Stimulated activated CD8-positive, alpha-beta memory T cell treated with anti-CD3 and anti-CD28 coated beads, Interleukin-15, amount 100 ng/mL, for 1 hour (primary cell): Measurements from ENCODE around the gene ORMDL2.
A peak's percentile ranks its signal among the peaks of the same experiment; 100 is the strongest.

Experiments used
- DNase-seq: peaks from one replicate; pipeline ENCODE4 v3.0.0-alpha.2; 2020; ENCODE audit warnings: low read depth

Gene ORMDL2

GRCh38 chr12:55817345-55818139, at the start of gene ORMDL2, which contains the start of gene SARNP:
Gene ORMDL2, plus strand, starts transcription at chr12:55818041. Its CDS starts 959 bp downstream, at chr12:55819000.
Gene SARNP, minus strand, starts transcription at chr12:55817724. Its CDS starts 23 bp downstream, at chr12:55817701.
- DNase-seq = peak; percentile 86

- DNase-seq = no peak
Observed at GRCh38 chr12:55771736-55772135, 46.1 kb upstream of the ORMDL2 start.

GRCh38 chr12:55777856-55778255, 40.0 kb upstream of the ORMDL2 start:
- DNase-seq = no peak

- DNase-seq = no peak
Observed at GRCh38 chr12:55780685-55781084, 37.2 kb upstream of the ORMDL2 start.

- DNase-seq = no peak
Observed at GRCh38 chr12:55788546-55788945, 29.3 kb upstream of the ORMDL2 start.

GRCh38 chr12:55789171-55789570, 28.7 kb upstream of the ORMDL2 start:
- DNase-seq = no peak

GRCh38 chr12:55789893-55790292, 27.9 kb upstream of the ORMDL2 start:
- no peak for DNase-seq

- DNase-seq = no peak
Observed at GRCh38 chr12:55795950-55796349, 21.9 kb upstream of the ORMDL2 start.

GRCh38 chr12:55797068-55797467, 20.8 kb upstream of the ORMDL2 start:
- DNase-seq = no peak

GRCh38 chr12:55797550-55797949, 20.3 kb upstream of the ORMDL2 start:
- no peak for DNase-seq

GRCh38 chr12:55806982-55807381, 10.9 kb upstream of the ORMDL2 start:
- no peak for DNase-seq

GRCh38 chr12:55809274-55809673, 8.6 kb upstream of the ORMDL2 start:
- no peak for DNase-seq

GRCh38 chr12:55812088-55812487, 5.8 kb upstream of the ORMDL2 start:
- DNase-seq = no peak

- DNase-seq = no peak
Observed at GRCh38 chr12:55814257-55814656, 3.6 kb upstream of the ORMDL2 start.

GRCh38 chr12:55815473-55815872, 2.4 kb upstream of the ORMDL2 start:
- no peak for DNase-seq

- DNase-seq = no peak
Observed at GRCh38 chr12:55816881-55817344, 928 bp upstream of the ORMDL2 start.

- DNase-seq = no peak
Observed at GRCh38 chr12:55818140-55818728, 393 bp downstream of the ORMDL2 start.

- DNase-seq = no peak
Observed at GRCh38 chr12:55818886-55819285, 1.0 kb downstream of the ORMDL2 start.

- DNase-seq = no peak
Observed at GRCh38 chr12:55820679-55821078, 2.8 kb downstream of the ORMDL2 start.

- DNase-seq = no peak
Observed at GRCh38 chr12:55822228-55822627, 4.4 kb downstream of the ORMDL2 start.

GRCh38 chr12:55823419-55823818, 5.6 kb downstream of the ORMDL2 start:
- DNase-seq = no peak

GRCh38 chr12:55824726-55825125, 6.9 kb downstream of the ORMDL2 start:
- no peak for DNase-seq

- DNase-seq = no peak
Observed at GRCh38 chr12:55827806-55828205, 10.0 kb downstream of the ORMDL2 start.

- DNase-seq = no peak
Observed at GRCh38 chr12:55828357-55828756, 10.5 kb downstream of the ORMDL2 start.
